ENCODE results near the gene SLC25A22.

SLC25A22 gene

DNA sequence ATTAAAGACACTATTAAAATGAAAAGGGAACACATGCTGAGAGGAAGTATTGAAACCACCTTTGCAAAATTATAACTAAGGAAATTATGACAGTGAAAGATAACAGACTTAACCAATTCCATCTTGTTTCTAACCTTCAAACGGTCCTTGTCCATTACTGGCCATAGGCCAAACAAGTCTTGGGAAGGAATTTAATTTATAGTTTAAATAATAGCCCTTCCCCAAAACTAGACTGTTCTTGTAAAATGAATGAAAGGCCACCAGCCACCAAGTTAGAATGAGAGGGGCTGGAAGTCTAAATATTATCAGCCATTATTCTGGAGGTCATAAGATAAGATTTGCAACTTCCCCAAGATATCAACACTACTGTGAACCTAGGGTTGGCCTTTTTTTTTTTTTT, 52.7 kb downstream of the SLC25A22 start:
- TF ChIP-seq MYC (IDR thresholded peaks at IDR 0.05; ENCODE audit: low read depth, low read length) (no peak), POLR2A (IDR thresholded peaks at IDR 0.05; ENCODE audit: extremely low read depth, insufficient read length) (no peak), CTCF (IDR thresholded peaks at IDR 0.05; ENCODE audit: low read depth, low read length) (no peak)
- TF ChIP-seq, protein P1, sequence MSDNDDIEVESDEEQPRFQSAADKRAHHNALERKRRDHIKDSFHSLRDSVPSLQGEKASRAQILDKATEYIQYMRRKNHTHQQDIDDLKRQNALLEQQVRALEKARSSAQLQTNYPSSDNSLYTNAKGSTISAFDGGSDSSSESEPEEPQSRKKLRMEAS (IDR thresholded peaks at IDR 0.05; ENCODE audit: low read depth, low read length), result no peak
- H3K4me3 ChIP-seq (ENCODE audit: low read depth, low read length), result no peak overlapping the region
- DNase-seq (ENCODE audit: low read depth), result no peak

GRCh38 chr11:742571-743201, 55.4 kb downstream of the SLC25A22 start:
- no peak for DNase-seq (ENCODE audit: low read depth)
- H3K4me3 ChIP-seq (ENCODE audit: low read depth, low read length), result no peak overlapping the region
- TF ChIP-seq POLR2A (IDR thresholded peaks at IDR 0.05; ENCODE audit: extremely low read depth, insufficient read length) (no peak), MYC (IDR thresholded peaks at IDR 0.05; ENCODE audit: low read depth, low read length) (no peak), CTCF (IDR thresholded peaks at IDR 0.05; ENCODE audit: low read depth, low read length) (no peak)
- TF ChIP-seq, protein P1 (IDR thresholded peaks at IDR 0.05; ENCODE audit: low read depth, low read length), result no peak

GRCh38 chr11:742156-742546, 55.9 kb downstream of the SLC25A22 start:
- TF ChIP-seq CTCF (IDR thresholded peaks at IDR 0.05; ENCODE audit: low read depth, low read length) (no peak), MYC (IDR thresholded peaks at IDR 0.05; ENCODE audit: low read depth, low read length) (no peak), POLR2A (IDR thresholded peaks at IDR 0.05; ENCODE audit: extremely low read depth, insufficient read length) (no peak)
- TF ChIP-seq, protein P1 (IDR thresholded peaks at IDR 0.05; ENCODE audit: low read depth, low read length), result no peak
- no peak for DNase-seq (ENCODE audit: low read depth)
- H3K4me3 ChIP-seq (ENCODE audit: low read depth, low read length), result no peak overlapping the region
